Embryonic facial prominence (tissue), 1 donor: ENCODE data around the gene KRT77.
"Not testable (repeated sequence)": the region's sequence is repeated elsewhere in the genome, so short reads cannot be mapped to it uniquely, and the experiment has no call there.

Source experiments
- DNase-seq: peaks from one replicate; pipeline ENCODE4 v3.0.0-alpha.2; 2016; ENCODE audit errors: extremely low spot score

The KRT77 gene

GRCh38 chr12:52703424-52703823 is at the start of gene KRT77:
Gene KRT77 (minus strand): TSS chr12:52703524. CDS start chr12:52703434, 90 bp downstream.
- no peak for DNase-seq

- no peak for DNase-seq
These were observed 49.2 kb upstream of the KRT77 start for GRCh38 chr12:52752516-52752915.

GRCh38 chr12:52751795-52752194 is 48.5 kb upstream of the KRT77 start:
- DNase-seq = no peak

GRCh38 chr12:52750532-52750931 is 47.2 kb upstream of the KRT77 start:
- not testable (repeated sequence) for DNase-seq

GRCh38 chr12:52749827-52750226 is 46.5 kb upstream of the KRT77 start:
- DNase-seq = no peak

GRCh38 chr12:52748578-52748977 is 45.3 kb upstream of the KRT77 start:
- DNase-seq = no peak

GRCh38 chr12:52745554-52745953 is 42.2 kb upstream of the KRT77 start:
- DNase-seq = no peak

- no peak for DNase-seq
These were observed 41.3 kb upstream of the KRT77 start for GRCh38 chr12:52744493-52745156.

- DNase-seq = no peak
These were observed 39.6 kb upstream of the KRT77 start for GRCh38 chr12:52742822-52743457.

GRCh38 chr12:52742196-52742580 is 38.9 kb upstream of the KRT77 start:
- no peak for DNase-seq

GRCh38 chr12:52741375-52742195 is 38.3 kb upstream of the KRT77 start:
- DNase-seq = peak; percentile 8

GRCh38 chr12:52740584-52740983 is 37.3 kb upstream of the KRT77 start:
- DNase-seq = no peak

- no peak for DNase-seq
These were observed 36.6 kb upstream of the KRT77 start for GRCh38 chr12:52739963-52740362.

GRCh38 chr12:52735816-52736632 is 32.7 kb upstream of the KRT77 start:
- DNase-seq = no peak

- no peak for DNase-seq
These were observed 31.8 kb upstream of the KRT77 start for GRCh38 chr12:52735106-52735505.

- DNase-seq = no peak
These were observed 27.5 kb upstream of the KRT77 start for GRCh38 chr12:52730793-52731192.

- no peak for DNase-seq
These were observed 27.1 kb upstream of the KRT77 start for GRCh38 chr12:52730383-52730782.

GRCh38 chr12:52729147-52729546 is 25.8 kb upstream of the KRT77 start:
- no peak for DNase-seq

- no peak for DNase-seq
These were observed 25.1 kb upstream of the KRT77 start for GRCh38 chr12:52728374-52728773.

GRCh38 chr12:52727037-52727436 is 23.7 kb upstream of the KRT77 start:
- no peak for DNase-seq

GRCh38 chr12:52726451-52726850 is 23.1 kb upstream of the KRT77 start:
- DNase-seq = no peak

- DNase-seq = no peak
These were observed 21.1 kb upstream of the KRT77 start for GRCh38 chr12:52724384-52724783.
